HCT116 (cell line): Measurements from ENCODE around the gene PHC3. TPM values are rescaled to one million over a fixed set of nuclear protein-coding genes. Genes with fewer than 3 reads are reported as not detected.

Source experiments
- ATAC-seq: fragments of 200-7000 bp; cut with Tn5 transposase; 2 replicates; pipeline ENCODE4 v1.9.1; 2020; ENCODE audit warnings: mild to moderate bottlenecking, moderate library complexity
- BruUV-seq: library from RNA; stranded (reverse); fragments of 400-500 nt; replicated peaks from 2 replicates; lab custom pipeline; 2021; lab: Mats Ljungman, UMichigan
- CTCF ChIA-PET: fragments of 300-600 bp; sonication (Branson Sonifier 250); formaldehyde crosslinking; loops from one replicate; lab custom pipeline; 2021; ENCODE audit warnings: antibody characterized with exemption; lab: Charles Lee
- POLR2A ChIA-PET: fragments of 300-600, 350-600 bp; sonication (Branson Sonifier 250); formaldehyde crosslinking; loops from one replicate; lab custom pipeline; 2021; ENCODE audit warnings: antibody characterized with exemption; lab: Charles Lee
- RAD21 ChIA-PET, 2 experiments: fragments of 300-600 bp; sonication (Branson Sonifier 250); formaldehyde crosslinking; loops; one replicate each; lab custom pipeline; 2023; ENCODE audit warnings: low total read pairs in 2 of 2; ENCODE audit not compliant: uncharacterized antibody in 2 of 2, unreplicated experiment in 2 of 2, low non-redundant PET in 1 of 2; lab: Charles Lee
- DNase-seq: peaks from one replicate; pipeline ENCODE4 v3.0.0-alpha.2; 2010; ENCODE audit warnings: low read depth, low spot score
- H2AFZ ChIP-seq: fragments of 200-600 bp; shearing (Covaris generic), sonication (generic); 2 replicates; pipeline ENCODE4 v1.6.1; 2017; ENCODE audit warnings: low read depth, mixed run types, mixed read lengths, antibody characterized with exemption, low read length; ENCODE audit not compliant: poor library complexity, severe bottlenecking
- H3K27ac ChIP-seq: 2 replicates; pipeline ENCODE4 v1.5.1; 2012; ENCODE audit warnings: low read depth, low read length
- H3K27me3 ChIP-seq: fragments of 200-600 bp; sonication (generic); 2 replicates; pipeline ENCODE4 v1.6.1; 2016; ENCODE audit warnings: mixed run types, low read length, mixed read lengths; ENCODE audit not compliant: insufficient read depth
- H3K36me3 ChIP-seq, 2 experiments: fragments of 200-500 bp in 1 of 2; fragments of 200-600 bp in 1 of 2; sonication (Bioruptor generic) in 1 of 2; sonication (generic) in 1 of 2; 2 replicates each; pipeline versions ENCODE4 v1.5.1 to v1.6.1; 2014 to 2016; ENCODE audit warnings: low read length in 2 of 2, inconsistent platforms in 1 of 2, mixed read lengths in 1 of 2, mixed run types in 1 of 2; ENCODE audit not compliant: insufficient read depth in 2 of 2, control insufficient read depth in 1 of 2
- H3K4me1 ChIP-seq, 2 experiments: fragments of 200-600 bp in 1 of 2; sonication (generic) in 1 of 2; 2 replicates each; pipeline versions ENCODE4 v1.5.1 to v1.6.1; 2012 to 2017; ENCODE audit warnings: low read length in 2 of 2, inconsistent platforms in 1 of 2, mild to moderate bottlenecking in 1 of 2, mixed read lengths in 1 of 2, mixed run types in 1 of 2, moderate library complexity in 1 of 2; ENCODE audit not compliant: insufficient read depth in 2 of 2, control insufficient read depth in 1 of 2
- H3K4me2 ChIP-seq: fragments of 200-600 bp; sonication (generic); 2 replicates; pipeline ENCODE4 v1.6.1; 2017; ENCODE audit warnings: mixed run types, low read length, mixed read lengths
- H3K4me3 ChIP-seq, 2 experiments: fragments of 200-600 bp in 1 of 2; sonication (generic) in 1 of 2; replicated peaks in 1 of 2; 2 replicates each; pipeline ENCODE4 v1.5.1; 2011 to 2016; ENCODE audit warnings: low read length in 2 of 2, control low read depth in 1 of 2, low read depth in 1 of 2, mild to moderate bottlenecking in 1 of 2, mixed read lengths in 1 of 2, mixed run types in 1 of 2
- H3K79me2 ChIP-seq: fragments of 200-600 bp; sonication (generic); 2 replicates; pipeline ENCODE4 v1.6.1; 2017; ENCODE audit warnings: mild to moderate bottlenecking, mixed run types, low read length, moderate library complexity, mixed read lengths; ENCODE audit not compliant: insufficient read depth
- H3K9ac ChIP-seq: fragments of 200-600 bp; sonication (generic); 2 replicates; pipeline ENCODE4 v1.6.1; 2016; ENCODE audit warnings: low read length, mixed read lengths
- H3K9me2 ChIP-seq: fragments of 200-600 bp; sonication (generic), shearing (Covaris generic); 2 replicates; pipeline ENCODE4 v1.6.1; 2017; ENCODE audit warnings: mixed run types, mild to moderate bottlenecking, moderate library complexity; ENCODE audit not compliant: insufficient read depth
- H3K9me3 ChIP-seq, 2 experiments: fragments of 200-500 bp in 1 of 2; fragments of 200-600 bp in 1 of 2; sonication (Bioruptor generic) in 1 of 2; sonication (generic) in 1 of 2; 2 replicates each; pipeline ENCODE4 v1.6.1; 2014 to 2017; ENCODE audit warnings: low read length in 2 of 2, mixed read lengths in 2 of 2, inconsistent platforms in 1 of 2, low read depth in 1 of 2, mild to moderate bottlenecking in 1 of 2, mixed run types in 1 of 2, moderate library complexity in 1 of 2; ENCODE audit not compliant: control insufficient read depth in 1 of 2, insufficient read depth in 1 of 2
- H4K20me1 ChIP-seq: fragments of 200-600 bp; sonication (generic), shearing (Covaris generic); 2 replicates; pipeline ENCODE4 v1.6.1; 2017; ENCODE audit warnings: mixed run types, mild to moderate bottlenecking, moderate library complexity; ENCODE audit not compliant: insufficient read depth
- ATF3 ChIP-seq: IDR thresholded peaks from 2 replicates; pipeline ENCODE4 v1.6.1; 2012
- CBX3 ChIP-seq: IDR thresholded peaks from 2 replicates; pipeline ENCODE4 v1.6.1; 2012; ENCODE audit warnings: low read depth
- CEBPB ChIP-seq: IDR thresholded peaks from 2 replicates; pipeline ENCODE4 v1.6.1; 2012; ENCODE audit warnings: low read depth
- FOSL1 ChIP-seq: IDR thresholded peaks from 2 replicates; pipeline ENCODE4 v1.6.1; 2012; ENCODE audit warnings: low read depth
- POLR2A ChIP-seq: IDR thresholded peaks from 2 replicates; pipeline ENCODE4 v1.7.0; 2011; ENCODE audit warnings: borderline replicate concordance; ENCODE audit not compliant: insufficient read depth, insufficient read length; ENCODE audit errors: extremely low read depth
- RAD21 ChIP-seq: IDR thresholded peaks from 2 replicates; pipeline ENCODE4 v1.6.1; 2012; ENCODE audit warnings: low read depth, mild to moderate bottlenecking
- SIN3A ChIP-seq: IDR thresholded peaks from 2 replicates; pipeline ENCODE4 v1.6.1; 2012; ENCODE audit warnings: low read depth
- TCF7L2 ChIP-seq: IDR thresholded peaks from 2 replicates; pipeline ENCODE4 v1.7.0; 2011; ENCODE audit warnings: borderline replicate concordance, inconsistent platforms; ENCODE audit not compliant: insufficient read depth, insufficient read length; ENCODE audit errors: extremely low read depth
- YY1 ChIP-seq: IDR thresholded peaks from 2 replicates; pipeline ENCODE4 v1.6.1; 2011; ENCODE audit warnings: low read length, low read depth, moderate library complexity, mild to moderate bottlenecking; ENCODE audit not compliant: insufficient replicate concordance; ENCODE audit errors: extremely low read depth
- ZFX ChIP-seq: fragments of 450-650 bp; IDR thresholded peaks from 2 replicates; pipeline ENCODE4 v1.6.1; 2017
- ZNF274 ChIP-seq: fragments of 200-500 bp; sonication (Bioruptor generic); IDR thresholded peaks from 2 replicates; pipeline ENCODE4 v1.6.1; 2014; ENCODE audit warnings: mild to moderate bottlenecking, low read depth, low read length, inconsistent platforms
- intact Hi-C: fragments of 100-400 bp; cut with micrococcal nuclease; formaldehyde crosslinking; loops from 2 replicates; pipeline ENCODE4 v1.10.0; 2022
- total RNA-seq: library from RNA; stranded (reverse); gene quantifications from one replicate; pipeline ENCODE4 v1.2.1, GENCODE V29; 2021; ENCODE audit not compliant: unreplicated experiment

Gene PHC3
- total RNA-seq, 1 experiment from 2014 or later = 40.1 TPM

- H3K9me2 ChIP-seq = no peaks in the 10 kb centered on the region
- H3K27ac ChIP-seq = no peak overlapping the region
- H2AFZ ChIP-seq = no peak overlapping the region
- no peaks in the 10 kb centered on the region for H3K27me3 ChIP-seq
- H4K20me1 ChIP-seq = peaks cover 4% of the 10 kb centered on the region; the same call in 1 of the 2 replicates
- H3K9me3 ChIP-seq = no peaks in the 10 kb centered on the region
- no peak for ATAC-seq
- H3K36me3 ChIP-seq = peaks cover 20 to 21% of the 10 kb centered on the region in 2 experiments
- no TSS peak for BruUV-seq
- H3K4me2 ChIP-seq = no peak overlapping the region
- TF ChIP-seq YY1 (no peak), TCF7L2 (no peak), RAD21 (no peak), ZNF274 (no peak), ZFX (no peak), CEBPB (no peak), POLR2A (no peak), SIN3A (no peak), FOSL1 (no peak), CBX3 (no peak)
- TF ChIP-seq, all 23 proteins: peak for 0
- DNase-seq = no peak
- intact Hi-C loops = no loop called here
- Histone ChIP-seq H3K4me1 (no peaks in the 10 kb centered on the region), H3K4me3 (no peak overlapping the region), H3K9ac (no peak overlapping the region), H3K79me2 (no peaks in the 10 kb centered on the region; the same call in 1 of the 2 replicates)
- ChIA-PET RAD21 (no interaction called here), CTCF (no interaction called here), POLR2A (no interaction called here)
These were observed 88.6 kb downstream of the PHC3 start for GRCh38 chr3:170092907-170093306.

GRCh38 chr3:170090601-170090981 is 90.9 kb downstream of the PHC3 start:
- ChIA-PET POLR2A (no interaction called here), CTCF (interaction anchor here (1.0 to 2.4 kb wide), 3 partner anchors 11 to 27 kb away, joined by 3 to 9 read pairs (median 7); no protein-coding TSS in a partner anchor), RAD21 (no interaction called here)
- H3K36me3 ChIP-seq = peaks cover 10 to 13% of the 10 kb centered on the region in 2 experiments; a peak in 2 of 4 replicates
- H3K79me2 ChIP-seq = no peaks in the 10 kb centered on the region; the same call in 1 of the 2 replicates
- no TSS peak for BruUV-seq
- H3K27ac ChIP-seq = no peak overlapping the region
- peaks cover 4% of the 10 kb centered on the region; the same call in 1 of the 2 replicates for H4K20me1 ChIP-seq
- intact Hi-C loops = no loop called here
- no peak overlapping the region for H3K9ac ChIP-seq
- no peak for DNase-seq
- H2AFZ ChIP-seq = no peak overlapping the region
- no peak overlapping the region for H3K4me3 ChIP-seq
- no peak for ATAC-seq
- TF ChIP-seq ATF3 (no peak), RAD21 (no peak), POLR2A (no peak)
- no peaks in the 10 kb centered on the region for H3K9me2 ChIP-seq
- no peaks in the 10 kb centered on the region for H3K27me3 ChIP-seq
- H3K4me1 ChIP-seq = no peaks in the 10 kb centered on the region
- H3K4me2 ChIP-seq = no peak overlapping the region
- H3K9me3 ChIP-seq = no peaks in the 10 kb centered on the region
